Stimulated activated CD4-positive, alpha-beta T cell treated with anti-CD3 and anti-CD28 coated beads, Interleukin-2, amount 100 ng/mL, for 48 hours (primary cell): ENCODE data around the gene RET.

ENCODE experiments used
- DNase-seq, 2 donors: peaks; one replicate each; pipeline ENCODE4 v3.0.0-alpha.2; 2020

RET gene

GRCh38 chr10:43177595-43177994 lies 100.7 kb downstream of the RET start:
- DNase-seq: no peak
